ENCODE results near the gene MCM8. TPM values are rescaled to one million over a fixed set of nuclear protein-coding genes. Genes with fewer than 3 reads are reported as not detected.

Gene MCM8
- total and polyA plus RNA-seq, 2 experiments from 2014 or later, result 10.6 to 30.4 TPM

DNA sequence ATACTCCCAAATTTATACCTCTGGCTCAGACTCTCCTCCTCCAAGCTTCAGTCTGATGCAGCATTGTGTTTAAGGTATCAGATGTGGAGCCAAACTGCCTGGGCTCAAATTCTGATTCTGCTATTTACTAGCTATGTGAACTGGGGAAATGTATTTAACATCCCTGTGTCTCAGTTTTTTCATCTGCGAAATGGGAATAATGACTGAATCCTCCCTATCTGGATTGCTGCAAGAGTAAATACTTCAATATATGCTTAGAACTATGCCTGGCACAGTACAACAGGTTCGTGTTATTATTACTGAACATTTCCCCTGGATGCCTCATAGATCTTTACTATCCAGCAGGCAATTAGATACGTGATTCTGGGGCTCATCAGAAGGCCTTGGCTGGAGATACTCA is 97.9 kb downstream of the MCM8 start:
- Mint-ChIP-seq H3K9me3 (no peaks in the 10 kb centered on the region), H3K4me1 (peaks cover 7% of the 10 kb centered on the region), H3K4me3 (no peak overlapping the region), H3K36me3 (ENCODE audit: low read depth) (peaks cover 8% of the 10 kb centered on the region; the same call in 2 of the 3 replicates), H3K27ac (no peak overlapping the region), H3K27me3 (ENCODE audit: insufficient read depth, low read depth, poor library complexity) (peaks cover 33% of the 10 kb centered on the region)
- Histone ChIP-seq H3K4me1 (ENCODE audit: insufficient read depth) (peaks cover 8% of the 10 kb centered on the region; the same call in 1 of the 2 replicates), H2AFZ (no peak overlapping the region), H3F3A (replicated peaks; ENCODE audit: low read depth) (0 out of 2 replicates have a peak, but pooled peaks cover 4% of the 10 kb centered on the region), H3K27ac (ENCODE audit: low read depth) (no peak overlapping the region), H3K4me3 (no peak overlapping the region), H3K27me3 (ENCODE audit: insufficient read depth) (peaks cover 39% of the 10 kb centered on the region), H3K9me2 (ENCODE audit: insufficient read depth) (peaks cover 7% of the 10 kb centered on the region), H3K79me2 (replicated peaks; ENCODE audit: insufficient read depth) (no peaks in the 10 kb centered on the region), H3K4me2 (no peak overlapping the region), H3K36me3 (ENCODE audit: insufficient read depth) (no peaks in the 10 kb centered on the region), H4K20me1 (replicated peaks; ENCODE audit: insufficient read depth) (no peaks in the 10 kb centered on the region)
- TF ChIP-seq CREB1 (CRISPR knock-in tag; IDR thresholded peaks at IDR 0.05; ENCODE audit: low read depth) (no peak), NANOG (IDR thresholded peaks at IDR 0.05; ENCODE audit: borderline replicate concordance) (no peak), STAT1 (IDR thresholded peaks at IDR 0.05; ENCODE audit: unreplicated experiment) (no peak)
- TF ChIP-seq, protein P1, sequence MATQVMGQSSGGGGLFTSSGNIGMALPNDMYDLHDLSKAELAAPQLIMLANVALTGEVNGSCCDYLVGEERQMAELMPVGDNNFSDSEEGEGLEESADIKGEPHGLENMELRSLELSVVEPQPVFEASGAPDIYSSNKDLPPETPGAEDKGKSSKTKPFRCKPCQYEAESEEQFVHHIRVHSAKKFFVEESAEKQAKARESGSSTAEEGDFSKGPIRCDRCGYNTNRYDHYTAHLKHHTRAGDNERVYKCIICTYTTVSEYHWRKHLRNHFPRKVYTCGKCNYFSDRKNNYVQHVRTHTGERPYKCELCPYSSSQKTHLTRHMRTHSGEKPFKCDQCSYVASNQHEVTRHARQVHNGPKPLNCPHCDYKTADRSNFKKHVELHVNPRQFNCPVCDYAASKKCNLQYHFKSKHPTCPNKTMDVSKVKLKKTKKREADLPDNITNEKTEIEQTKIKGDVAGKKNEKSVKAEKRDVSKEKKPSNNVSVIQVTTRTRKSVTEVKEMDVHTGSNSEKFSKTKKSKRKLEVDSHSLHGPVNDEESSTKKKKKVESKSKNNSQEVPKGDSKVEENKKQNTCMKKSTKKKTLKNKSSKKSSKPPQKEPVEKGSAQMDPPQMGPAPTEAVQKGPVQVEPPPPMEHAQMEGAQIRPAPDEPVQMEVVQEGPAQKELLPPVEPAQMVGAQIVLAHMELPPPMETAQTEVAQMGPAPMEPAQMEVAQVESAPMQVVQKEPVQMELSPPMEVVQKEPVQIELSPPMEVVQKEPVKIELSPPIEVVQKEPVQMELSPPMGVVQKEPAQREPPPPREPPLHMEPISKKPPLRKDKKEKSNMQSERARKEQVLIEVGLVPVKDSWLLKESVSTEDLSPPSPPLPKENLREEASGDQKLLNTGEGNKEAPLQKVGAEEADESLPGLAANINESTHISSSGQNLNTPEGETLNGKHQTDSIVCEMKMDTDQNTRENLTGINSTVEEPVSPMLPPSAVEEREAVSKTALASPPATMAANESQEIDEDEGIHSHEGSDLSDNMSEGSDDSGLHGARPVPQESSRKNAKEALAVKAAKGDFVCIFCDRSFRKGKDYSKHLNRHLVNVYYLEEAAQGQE (IDR thresholded peaks at IDR 0.05; ENCODE audit: unreplicated experiment), result no peak
- TF ChIP-seq, protein P2, sequence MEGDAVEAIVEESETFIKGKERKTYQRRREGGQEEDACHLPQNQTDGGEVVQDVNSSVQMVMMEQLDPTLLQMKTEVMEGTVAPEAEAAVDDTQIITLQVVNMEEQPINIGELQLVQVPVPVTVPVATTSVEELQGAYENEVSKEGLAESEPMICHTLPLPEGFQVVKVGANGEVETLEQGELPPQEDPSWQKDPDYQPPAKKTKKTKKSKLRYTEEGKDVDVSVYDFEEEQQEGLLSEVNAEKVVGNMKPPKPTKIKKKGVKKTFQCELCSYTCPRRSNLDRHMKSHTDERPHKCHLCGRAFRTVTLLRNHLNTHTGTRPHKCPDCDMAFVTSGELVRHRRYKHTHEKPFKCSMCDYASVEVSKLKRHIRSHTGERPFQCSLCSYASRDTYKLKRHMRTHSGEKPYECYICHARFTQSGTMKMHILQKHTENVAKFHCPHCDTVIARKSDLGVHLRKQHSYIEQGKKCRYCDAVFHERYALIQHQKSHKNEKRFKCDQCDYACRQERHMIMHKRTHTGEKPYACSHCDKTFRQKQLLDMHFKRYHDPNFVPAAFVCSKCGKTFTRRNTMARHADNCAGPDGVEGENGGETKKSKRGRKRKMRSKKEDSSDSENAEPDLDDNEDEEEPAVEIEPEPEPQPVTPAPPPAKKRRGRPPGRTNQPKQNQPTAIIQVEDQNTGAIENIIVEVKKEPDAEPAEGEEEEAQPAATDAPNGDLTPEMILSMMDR (conservative IDR thresholded peaks at IDR 0.05; ENCODE audit: low read depth in 2 of 2), result no peak
- no peak for ATAC-seq
- DNase-seq (ENCODE audit: low spot score), result no peak

Small RNAs within 50 kb of the gene (small RNA-seq; reads per million reads assigned to genes)
- gene RF00019 (ENCODE audit: low replicate concordance) (not detected), gene RN7SL498P (ENCODE audit: low replicate concordance) (not detected)

Other genes with a start within 250 kb of the MCM8 start
- 1.4 and 5.2 TPM in 2 replicates for gene SHLD1, start 200.3 kb upstream of the MCM8 start, total RNA-seq (2014; rRNA removed; shearing (Covaris generic))
- 15.0 and 15.1 TPM in 2 replicates for gene SHLD1, start 200.3 kb upstream of the MCM8 start, polyA plus RNA-seq (2016; fragmentation: Nextera tagmentation; extraction: Ambion mirVana)
- 1.2 and 2.6 TPM in 2 replicates for gene CHGB, start 39.1 kb upstream of the MCM8 start, total RNA-seq (2014; rRNA removed; shearing (Covaris generic))
- gene CHGB, start 39.1 kb upstream of the MCM8 start, polyA plus RNA-seq (2016; fragmentation: Nextera tagmentation; extraction: Ambion mirVana), result 2.0 and 3.6 TPM in 2 replicates
- 15.5 and 17.9 TPM in 2 replicates for gene TRMT6, start 119 bp upstream of the MCM8 start, total RNA-seq (2014; rRNA removed; shearing (Covaris generic))
- gene TRMT6, start 119 bp upstream of the MCM8 start, polyA plus RNA-seq (2016; fragmentation: Nextera tagmentation; extraction: Ambion mirVana), result 26.3 and 29.4 TPM in 2 replicates
- gene CRLS1, start 55.5 kb downstream of the MCM8 start, total RNA-seq (2014; rRNA removed; shearing (Covaris generic)), result 48.1 and 65.8 TPM in 2 replicates
- gene CRLS1, start 55.5 kb downstream of the MCM8 start, polyA plus RNA-seq (2016; fragmentation: Nextera tagmentation; extraction: Ambion mirVana), result 50.8 and 51.9 TPM in 2 replicates
- 0.70 and 2.2 TPM in 2 replicates for gene LRRN4, start 103.4 kb downstream of the MCM8 start, total RNA-seq (2014; rRNA removed; shearing (Covaris generic))
- gene LRRN4, start 103.4 kb downstream of the MCM8 start, polyA plus RNA-seq (2016; fragmentation: Nextera tagmentation; extraction: Ambion mirVana), result 0.21 and 0.63 TPM in 2 replicates
- gene FERMT1, start 172.4 kb downstream of the MCM8 start, total RNA-seq (2014; rRNA removed; shearing (Covaris generic)), result 15.8 and 18.3 TPM in 2 replicates
- 16.2 and 17.9 TPM in 2 replicates for gene FERMT1, start 172.4 kb downstream of the MCM8 start, polyA plus RNA-seq (2016; fragmentation: Nextera tagmentation; extraction: Ambion mirVana)

Data from GM23338 (cell line).